ENCODE results near the gene MRPL45. TPM values are rescaled to one million over a fixed set of nuclear protein-coding genes. Genes with fewer than 3 reads are reported as not detected.

MRPL45 gene
- total and polyA plus RNA-seq, 2 donors (not counting 3 experiments of a cell fraction or from before 2014, with no cell fraction given), result 41.2 to 45.5 TPM

DNA sequence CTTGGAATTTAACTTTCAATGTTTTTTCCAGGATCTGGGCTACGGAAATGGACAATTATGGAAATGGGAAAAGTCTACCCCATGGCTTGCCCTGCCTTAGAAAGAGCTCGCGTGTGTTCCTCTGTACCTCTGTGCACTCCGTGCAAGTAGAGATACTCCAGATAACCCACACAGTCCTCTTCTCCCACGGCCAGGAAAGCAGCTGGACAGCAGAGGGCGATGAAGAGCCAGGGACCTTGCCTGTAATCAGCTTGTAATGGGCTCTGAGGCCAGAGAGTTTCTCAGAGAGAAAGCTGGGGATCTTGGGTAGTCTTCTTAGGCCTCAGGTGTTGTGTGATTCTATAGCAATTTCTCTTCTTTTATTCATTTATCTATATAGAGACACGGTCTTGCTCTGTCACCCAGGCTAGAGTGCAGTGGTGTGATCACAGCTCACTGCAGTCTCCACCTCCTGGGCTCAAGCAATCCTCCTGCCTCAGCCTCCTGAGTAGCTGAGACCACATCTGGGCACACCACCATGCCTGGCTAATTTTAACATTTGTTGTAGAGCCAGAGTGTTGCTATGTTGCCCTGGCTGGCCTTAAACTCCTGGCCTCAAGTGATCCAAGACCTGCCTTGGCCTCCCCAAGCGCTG lies 52.2 kb downstream of the MRPL45 start:
- POLR2A ChIA-PET, result interaction anchor here (0.6 kb wide), 2 partner anchors 25 to 65 kb away, joined by 3 read pairs; no protein-coding TSS in a partner anchor
- DNase-seq (ENCODE audit: low read depth, low spot score) (peak; percentile 80), FAIRE-seq (no peak)
- Histone ChIP-seq H3K4me1 (ENCODE audit: control insufficient read depth, extremely low read depth, insufficient read depth, low read length) (peaks cover 8% of the 10 kb centered on the region), H3K9me1 (replicated peaks; ENCODE audit: control insufficient read depth, extremely low read depth, insufficient read depth, low read length) (no peaks in the 10 kb centered on the region), H2AFZ (ENCODE audit: low read depth, low read length) (no peak overlapping the region), H3K9ac (replicated peaks; ENCODE audit: extremely low read depth, insufficient read depth, low read length) (no peak overlapping the region), H3K36me3 (ENCODE audit: control insufficient read depth in 2 of 2, extremely low read depth in 1 of 2, insufficient read depth in 2 of 2, low read length in 2 of 2) (no peaks in the 10 kb centered on the region), H3K4me2 (ENCODE audit: insufficient read depth, low read length) (no peak overlapping the region), H3K79me2 (ENCODE audit: control insufficient read depth, insufficient read depth, low read length) (peaks cover 3% of the 10 kb centered on the region), H3K27ac (ENCODE audit: insufficient read depth, low read depth, low read length) (no peak overlapping the region), H3K9me3 (replicated peaks; ENCODE audit: control insufficient read depth, insufficient read depth, low read length) (no peaks in the 10 kb centered on the region), H4K20me1 (replicated peaks; ENCODE audit: control insufficient read depth, extremely low read depth, insufficient read depth, low read length) (no peaks in the 10 kb centered on the region), H3K4me3 (replicated peaks in 1 of 3; ENCODE audit: insufficient read depth in 1 of 3, low read depth in 1 of 3, low read length in 3 of 3) (no peak overlapping the region), H3K27me3 (ENCODE audit: control insufficient read depth in 2 of 2, insufficient read depth in 2 of 2, low read length in 2 of 2) (peaks cover 0 to 3% of the 10 kb centered on the region in 2 experiments)
- no TSS peak for BruUV-seq (replicated peaks)
- dilution Hi-C loops (cut with MboI; ENCODE audit: extremely low pct_ligation_motif_present, low sequenced_read_pairs) (no loop called here), intact Hi-C loops (cut with micrococcal nuclease) (loop anchor here (1.0 kb wide), 1 partner anchor 65 kb away; no protein-coding TSS in a partner anchor)
- CTCF ChIA-PET, result interaction anchor here (0.5 to 5.5 kb wide), 42 partner anchors 10 to 322 kb away, joined by 3 to 365 read pairs (median 6); partner anchors contain the start of gene ARHGAP23
- no peak for TF ChIP-seq POLR2AphosphoS5 (IDR thresholded peaks at IDR 0.05; ENCODE audit: insufficient read depth, low read depth, low read length)
- TF ChIP-seq, protein P1, sequence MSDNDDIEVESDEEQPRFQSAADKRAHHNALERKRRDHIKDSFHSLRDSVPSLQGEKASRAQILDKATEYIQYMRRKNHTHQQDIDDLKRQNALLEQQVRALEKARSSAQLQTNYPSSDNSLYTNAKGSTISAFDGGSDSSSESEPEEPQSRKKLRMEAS (IDR thresholded peaks at IDR 0.05; ENCODE audit: insufficient read depth, insufficient read length), result no peak
- TF ChIP-seq GATA2 (IDR thresholded peaks at IDR 0.05; ENCODE audit: insufficient read depth, insufficient read length, low read depth, low read length), result no peak
- TF ChIP-seq, protein P2, sequence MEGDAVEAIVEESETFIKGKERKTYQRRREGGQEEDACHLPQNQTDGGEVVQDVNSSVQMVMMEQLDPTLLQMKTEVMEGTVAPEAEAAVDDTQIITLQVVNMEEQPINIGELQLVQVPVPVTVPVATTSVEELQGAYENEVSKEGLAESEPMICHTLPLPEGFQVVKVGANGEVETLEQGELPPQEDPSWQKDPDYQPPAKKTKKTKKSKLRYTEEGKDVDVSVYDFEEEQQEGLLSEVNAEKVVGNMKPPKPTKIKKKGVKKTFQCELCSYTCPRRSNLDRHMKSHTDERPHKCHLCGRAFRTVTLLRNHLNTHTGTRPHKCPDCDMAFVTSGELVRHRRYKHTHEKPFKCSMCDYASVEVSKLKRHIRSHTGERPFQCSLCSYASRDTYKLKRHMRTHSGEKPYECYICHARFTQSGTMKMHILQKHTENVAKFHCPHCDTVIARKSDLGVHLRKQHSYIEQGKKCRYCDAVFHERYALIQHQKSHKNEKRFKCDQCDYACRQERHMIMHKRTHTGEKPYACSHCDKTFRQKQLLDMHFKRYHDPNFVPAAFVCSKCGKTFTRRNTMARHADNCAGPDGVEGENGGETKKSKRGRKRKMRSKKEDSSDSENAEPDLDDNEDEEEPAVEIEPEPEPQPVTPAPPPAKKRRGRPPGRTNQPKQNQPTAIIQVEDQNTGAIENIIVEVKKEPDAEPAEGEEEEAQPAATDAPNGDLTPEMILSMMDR (IDR thresholded peaks at IDR 0.05; ENCODE audit: extremely low read depth in 1 of 2, insufficient read depth in 1 of 2, low read depth in 1 of 2, low read length in 2 of 2), result peak; percentile 90 to 93
- no peak for TF ChIP-seq POLR2A (IDR thresholded peaks at IDR 0.05; ENCODE audit: low read depth, low read length)

Measured in endothelial cell of umbilical vein (primary cell).